Measurements from ENCODE around the gene ASIC5.
A peak's percentile ranks its signal among the peaks of the same experiment; 100 is the strongest.
"Not testable (repeated sequence)": the region's sequence is repeated elsewhere in the genome, so short reads cannot be mapped to it uniquely, and the experiment has no call there.

ASIC5 gene

GRCh38 chr4:155799794-155800123 is 66.3 kb downstream of the ASIC5 start:
- DNase-seq (ENCODE audit: low read depth) = no peak

DNA sequence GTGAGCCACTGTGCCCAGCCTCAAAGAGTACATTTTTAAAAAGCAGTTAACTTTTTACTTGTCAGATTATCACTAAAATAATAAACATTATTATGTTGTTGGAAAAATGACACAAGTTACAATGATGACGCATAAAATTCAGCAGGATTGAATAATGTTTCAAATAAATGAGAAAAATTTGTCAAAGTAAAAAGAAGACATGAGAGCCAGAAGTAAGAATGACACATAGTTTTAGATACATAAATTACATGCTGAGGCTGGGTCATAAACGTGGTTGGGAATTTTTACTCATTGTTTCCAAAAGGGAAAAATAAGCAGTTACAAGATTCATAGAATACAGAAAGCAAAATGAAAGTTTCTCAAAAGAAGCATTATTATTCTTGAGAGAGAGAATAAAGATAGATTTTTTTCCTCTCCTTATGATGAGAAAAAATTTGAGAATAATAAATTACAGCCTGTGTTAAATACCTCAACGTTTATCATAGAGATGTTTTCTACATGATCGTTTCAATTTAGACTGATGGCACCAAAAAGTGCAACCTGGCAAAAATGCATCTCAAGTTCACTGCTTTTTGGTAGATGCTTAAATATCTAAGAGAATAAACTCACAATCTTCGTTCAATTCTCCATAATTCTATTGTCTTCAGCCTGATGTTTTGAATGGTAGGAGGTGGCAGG is 66.8 kb downstream of the ASIC5 start:
- DNase-seq (ENCODE audit: low read depth) = no peak

DNA sequence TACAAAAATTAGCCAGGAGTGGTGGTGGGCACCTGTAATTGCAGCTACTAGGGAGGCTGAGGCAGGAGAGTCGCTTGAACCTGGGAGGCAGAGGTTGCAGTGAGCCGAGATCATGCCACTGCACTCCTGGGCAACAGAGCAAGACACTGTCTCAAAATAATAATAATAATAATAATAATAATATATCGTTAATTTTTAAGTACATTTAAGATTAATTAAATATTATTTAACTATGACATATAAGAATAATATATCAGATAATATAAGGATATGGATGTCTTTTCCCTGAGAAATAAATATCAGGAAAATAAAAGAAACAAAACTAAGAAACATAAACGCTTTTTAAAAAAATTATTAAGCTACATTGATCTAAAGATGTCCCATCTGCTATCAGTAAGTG is 68.5 kb downstream of the ASIC5 start:
- not testable (repeated sequence) for DNase-seq (ENCODE audit: low read depth)

GRCh38 chr4:155795991-155796390 is 70.1 kb downstream of the ASIC5 start:
- no peak for DNase-seq (ENCODE audit: low read depth)

- DNase-seq (ENCODE audit: low read depth) = no peak
Measured at GRCh38 chr4:155794589-155795236, 71.4 kb downstream of the ASIC5 start.

- DNase-seq (ENCODE audit: low read depth) = no peak
Measured at GRCh38 chr4:155789982-155790381, 76.1 kb downstream of the ASIC5 start.

DNA sequence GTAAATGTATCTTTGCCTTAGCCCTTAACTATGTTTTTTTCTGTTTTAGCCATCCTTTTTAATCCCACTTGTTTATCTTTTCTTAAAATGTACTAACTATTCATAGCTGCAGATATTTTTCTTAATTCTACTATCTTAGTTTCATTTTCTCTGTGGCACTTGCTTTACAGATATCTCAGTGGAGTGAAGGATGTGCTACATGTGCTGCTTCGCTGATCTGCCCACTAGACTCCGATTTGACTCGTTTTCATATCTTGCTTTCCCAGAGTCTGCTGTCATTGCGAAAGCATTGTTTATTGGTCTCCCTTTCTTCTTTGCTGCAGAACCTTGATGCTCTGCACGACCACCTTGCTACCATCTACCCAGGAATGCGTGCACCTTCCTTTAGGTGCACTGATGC is 76.7 kb downstream of the ASIC5 start:
- no peak for DNase-seq (ENCODE audit: low read depth)

DNA sequence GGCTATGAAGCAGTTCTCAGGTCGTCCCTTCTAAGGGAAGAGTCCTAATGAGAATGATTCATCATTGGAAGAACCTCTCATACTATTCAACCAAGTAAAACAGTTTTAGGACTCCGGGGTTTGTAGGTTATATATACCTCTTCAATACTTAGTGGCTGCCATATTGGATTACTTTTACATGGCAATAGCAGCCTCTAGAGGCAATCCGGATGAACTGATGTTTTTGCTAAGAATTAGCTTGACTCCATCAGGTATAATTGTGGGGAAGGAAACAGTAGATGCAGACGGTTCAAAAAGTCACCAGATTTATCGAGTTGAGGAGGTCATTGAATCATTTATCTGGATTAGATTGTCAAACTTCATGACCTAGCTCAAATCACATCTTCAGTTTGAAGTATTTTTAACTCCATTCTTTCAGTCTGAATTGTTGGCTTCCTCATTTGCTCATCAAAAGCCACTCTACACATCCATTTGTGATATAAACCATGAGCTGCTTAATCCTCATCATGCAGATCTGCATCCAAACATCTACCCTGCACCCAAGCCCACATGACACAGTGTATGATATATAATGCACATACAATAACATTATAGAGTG is 78.9 kb downstream of the ASIC5 start:
- DNase-seq (ENCODE audit: low read depth) = peak; percentile 42

DNA sequence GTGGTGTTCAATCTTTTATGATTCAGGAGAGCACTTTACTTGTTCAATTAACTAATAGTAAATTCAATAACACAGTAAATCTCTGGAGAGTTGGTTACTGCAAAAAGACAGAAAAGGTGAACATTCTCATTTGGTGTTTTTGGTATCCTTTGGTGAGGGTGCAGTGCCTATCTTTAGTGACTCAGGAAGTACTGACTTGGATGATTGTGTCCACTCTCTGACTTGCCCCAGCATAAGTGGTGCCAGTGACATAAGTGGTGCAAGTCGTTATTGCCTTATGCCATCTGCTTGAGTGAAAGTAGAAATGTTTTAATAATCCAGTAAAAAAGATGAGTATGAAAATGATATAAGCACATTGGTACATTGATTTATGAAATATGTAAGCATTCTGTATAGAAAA is 80.2 kb downstream of the ASIC5 start:
- no peak for DNase-seq (ENCODE audit: low read depth)

DNA sequence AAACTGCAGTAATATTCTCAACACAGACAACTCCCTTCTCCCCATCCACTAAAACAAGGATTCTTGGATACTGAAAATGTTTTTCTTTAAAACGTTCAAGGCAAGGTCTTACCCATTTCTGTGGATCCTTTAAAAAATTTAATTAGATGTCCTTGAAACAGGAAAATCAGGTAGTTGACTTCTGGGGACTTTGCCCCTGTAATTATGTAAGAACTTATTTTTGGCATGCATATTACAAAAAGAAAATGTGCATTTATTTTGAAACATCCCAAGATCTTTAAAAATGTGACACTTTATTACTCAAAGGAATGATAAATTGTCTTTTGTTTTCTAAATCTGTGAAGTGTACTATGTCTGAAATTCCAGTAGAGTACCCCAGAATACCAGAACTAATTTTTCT is 81.4 kb downstream of the ASIC5 start:
- no peak for DNase-seq (ENCODE audit: low read depth)

- no peak for DNase-seq (ENCODE audit: low read depth)
Measured at GRCh38 chr4:155781249-155781831, 84.7 kb downstream of the ASIC5 start.

- no peak for DNase-seq (ENCODE audit: low read depth)
Measured at GRCh38 chr4:155780775-155781174, 85.3 kb downstream of the ASIC5 start.

Measured in fibroblast of the conjunctiva (primary cell).